Peyer's patch (tissue), 4 donors: ENCODE results near the gene KCNIP4. TPM values are rescaled to one million over a fixed set of nuclear protein-coding genes. Genes with fewer than 3 reads are reported as not detected.

Experiments used
- DNase-seq, 3 donors: peaks; one replicate each; pipeline ENCODE4 v3.0.0-alpha.2; 2017 to 2019
- H3K27ac ChIP-seq, 4 donors: fragments of 200-600 bp; sonication (generic); one replicate each; pipeline ENCODE4 v1.5.1; 2016 to 2019
- H3K27me3 ChIP-seq, 2 donors: fragments of 200-600 bp; sonication (generic); one replicate each; pipeline ENCODE4 v1.5.1; 2019
- H3K36me3 ChIP-seq, 3 donors: fragments of 200-600 bp; sonication (generic); one replicate each; pipeline ENCODE4 v1.5.1; 2016 to 2019
- H3K4me1 ChIP-seq, 4 donors: fragments of 200-600 bp; sonication (generic); one replicate each; pipeline ENCODE4 v1.5.1; 2016 to 2019
- H3K4me3 ChIP-seq, 4 donors: fragments of 200-600 bp; sonication (generic); 1 replicate in 3 of 4; 2 replicates in 1 of 4; pipeline ENCODE4 v1.5.1; 2016 to 2019; ENCODE audit warnings: mild to moderate bottlenecking in 1 of 4
- H3K9me3 ChIP-seq, 4 donors: fragments of 200-600 bp; sonication (generic); one replicate each; pipeline ENCODE4 v1.5.1; 2016 to 2019; ENCODE audit warnings: mild to moderate bottlenecking in 1 of 4
- POLR2A ChIP-seq, 2 donors: fragments of 450-650 bp; IDR thresholded peaks; one replicate each; pipeline ENCODE4 v1.5.1; 2017; ENCODE audit warnings: antibody characterized with exemption in 2 of 2, mild to moderate bottlenecking in 2 of 2, moderate library complexity in 2 of 2
- total RNA-seq, 4 donors: library from RNA; depleted of rRNA; stranded (reverse); fragments of >200 nt; gene quantifications; one replicate each; pipeline ENCODE4 v1.1.0, GENCODE V29; 2016
- TF ChIP-seq, protein P1 (sequence below), 6 experiments: fragments of 450-650 bp in 4 of 6; fragments of 200-600 bp in 2 of 6; sonication (generic) in 1 of 6; IDR thresholded peaks; one replicate each; pipeline ENCODE4 v1.5.1; 2017 to 2019; ENCODE audit warnings: antibody characterized with exemption in 6 of 6, mild to moderate bottlenecking in 3 of 6, moderate library complexity in 1 of 6

The KCNIP4 gene
- total RNA-seq, 4 donors from 2014 or later: 2.8 TPM; not detected in 3

GRCh38 chr4:21888195-21888976, 60.2 kb downstream of the KCNIP4 start:
- no peak overlapping the region for H3K4me3 ChIP-seq
- no peaks in the 10 kb centered on the region for H3K9me3 ChIP-seq
- no peak for TF ChIP-seq POLR2A (IDR thresholded peaks at IDR 0.05)
- TF ChIP-seq, protein P1, sequence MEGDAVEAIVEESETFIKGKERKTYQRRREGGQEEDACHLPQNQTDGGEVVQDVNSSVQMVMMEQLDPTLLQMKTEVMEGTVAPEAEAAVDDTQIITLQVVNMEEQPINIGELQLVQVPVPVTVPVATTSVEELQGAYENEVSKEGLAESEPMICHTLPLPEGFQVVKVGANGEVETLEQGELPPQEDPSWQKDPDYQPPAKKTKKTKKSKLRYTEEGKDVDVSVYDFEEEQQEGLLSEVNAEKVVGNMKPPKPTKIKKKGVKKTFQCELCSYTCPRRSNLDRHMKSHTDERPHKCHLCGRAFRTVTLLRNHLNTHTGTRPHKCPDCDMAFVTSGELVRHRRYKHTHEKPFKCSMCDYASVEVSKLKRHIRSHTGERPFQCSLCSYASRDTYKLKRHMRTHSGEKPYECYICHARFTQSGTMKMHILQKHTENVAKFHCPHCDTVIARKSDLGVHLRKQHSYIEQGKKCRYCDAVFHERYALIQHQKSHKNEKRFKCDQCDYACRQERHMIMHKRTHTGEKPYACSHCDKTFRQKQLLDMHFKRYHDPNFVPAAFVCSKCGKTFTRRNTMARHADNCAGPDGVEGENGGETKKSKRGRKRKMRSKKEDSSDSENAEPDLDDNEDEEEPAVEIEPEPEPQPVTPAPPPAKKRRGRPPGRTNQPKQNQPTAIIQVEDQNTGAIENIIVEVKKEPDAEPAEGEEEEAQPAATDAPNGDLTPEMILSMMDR (IDR thresholded peaks at IDR 0.05): no peak

GRCh38 chr4:21887481-21887880, 61.1 kb downstream of the KCNIP4 start:
- no peak overlapping the region for H3K27ac ChIP-seq
- no peak for TF ChIP-seq POLR2A (IDR thresholded peaks at IDR 0.05)
- TF ChIP-seq, protein P1 (IDR thresholded peaks at IDR 0.05): no peak
- no peak for DNase-seq
- no peaks in the 10 kb centered on the region for H3K27me3 ChIP-seq
- no peaks in the 10 kb centered on the region for H3K36me3 ChIP-seq
- H3K9me3 ChIP-seq: no peaks in the 10 kb centered on the region
- no peak overlapping the region for H3K4me3 ChIP-seq
- no peaks in the 10 kb centered on the region for H3K4me1 ChIP-seq

More at GRCh38 chr4:21888195-21888976, 60.2 kb downstream of the KCNIP4 start:
- H3K36me3 ChIP-seq: no peaks in the 10 kb centered on the region
- H3K27me3 ChIP-seq: no peaks in the 10 kb centered on the region
- no peak for DNase-seq
- no peaks in the 10 kb centered on the region for H3K4me1 ChIP-seq
- no peak overlapping the region for H3K27ac ChIP-seq

DNA sequence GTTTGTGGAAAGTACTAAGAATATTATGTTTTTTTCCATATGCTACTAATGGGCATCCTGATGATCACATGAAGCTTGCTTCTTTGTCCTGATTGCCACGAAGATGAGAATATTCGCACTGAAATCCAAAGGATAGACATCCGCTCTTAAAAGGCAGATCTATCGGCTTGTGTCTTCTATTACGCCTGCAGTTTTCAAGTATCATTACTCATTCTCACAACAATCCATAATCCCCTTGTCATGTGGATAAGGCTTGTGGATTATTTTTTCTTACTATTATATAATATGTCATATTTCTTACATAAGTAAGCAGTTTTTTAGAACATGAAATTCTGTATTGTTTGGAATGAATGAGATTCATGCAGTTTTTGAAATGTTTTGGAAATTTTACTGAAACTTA, 62.8 kb downstream of the KCNIP4 start:
- Histone ChIP-seq H3K27ac (no peak overlapping the region), H3K9me3 (no peaks in the 10 kb centered on the region), H3K4me1 (no peaks in the 10 kb centered on the region), H3K27me3 (no peaks in the 10 kb centered on the region), H3K36me3 (no peaks in the 10 kb centered on the region), H3K4me3 (no peak overlapping the region)
- TF ChIP-seq POLR2A (IDR thresholded peaks at IDR 0.05): no peak
- TF ChIP-seq, protein P1 (IDR thresholded peaks at IDR 0.05): no peak
- DNase-seq: no peak

- no peak for DNase-seq
- no peak for TF ChIP-seq POLR2A (IDR thresholded peaks at IDR 0.05)
- TF ChIP-seq, protein P1 (IDR thresholded peaks at IDR 0.05): no peak
- Histone ChIP-seq H3K4me1 (no peaks in the 10 kb centered on the region), H3K27me3 (no peaks in the 10 kb centered on the region), H3K9me3 (no peaks in the 10 kb centered on the region), H3K27ac (no peak overlapping the region), H3K4me3 (no peak overlapping the region), H3K36me3 (no peaks in the 10 kb centered on the region)
Observed at GRCh38 chr4:21885241-21885640, 63.3 kb downstream of the KCNIP4 start.

- no peaks in the 10 kb centered on the region for H3K9me3 ChIP-seq
- no peaks in the 10 kb centered on the region for H3K4me1 ChIP-seq
- no peak for DNase-seq
- H3K27me3 ChIP-seq: no peaks in the 10 kb centered on the region
- no peak overlapping the region for H3K27ac ChIP-seq
- H3K36me3 ChIP-seq: no peaks in the 10 kb centered on the region
- no peak overlapping the region for H3K4me3 ChIP-seq
- TF ChIP-seq, protein P1 (IDR thresholded peaks at IDR 0.05): no peak
- no peak for TF ChIP-seq POLR2A (IDR thresholded peaks at IDR 0.05)
Observed at GRCh38 chr4:21884615-21885014, 64.0 kb downstream of the KCNIP4 start.
